DND-41 (cell line): ENCODE data around the gene NUP133.

Experiments used
- CTCF ChIP-seq: IDR thresholded peaks from 2 replicates; pipeline ENCODE4 v1.5.1; 2012; ENCODE audit warnings: borderline replicate concordance, low read length, moderate library complexity, mild to moderate bottlenecking; ENCODE audit not compliant: poor library complexity, severe bottlenecking; ENCODE audit errors: extremely low read depth
- EZH2 ChIP-seq: IDR thresholded peaks from 3 replicates; pipeline ENCODE4 v1.6.1; 2012; ENCODE audit warnings: borderline replicate concordance, low read depth, mild to moderate bottlenecking, moderate library complexity, low read length, inconsistent platforms; ENCODE audit not compliant: severe bottlenecking

- TF ChIP-seq CTCF, result no peak
- TF ChIP-seq EZH2, result no peak
Measured at GRCh38 chr1:229434005-229434640, 74.0 kb downstream of the NUP133 start, which contains the start of gene ACTA1.
